Lower leg skin (tissue), 4 donors: ENCODE results near the gene TENT4B. TPM values are rescaled to one million over a fixed set of nuclear protein-coding genes. Genes with fewer than 3 reads are reported as not detected.

Experiments used
- DNase-seq, 2 donors: peaks; one replicate each; pipeline ENCODE4 v3.0.0-alpha.2; 2019; ENCODE audit warnings: low spot score in 2 of 2
- H3K4me3 ChIP-seq: fragments of 200-600 bp; sonication (generic); 2 replicates; pipeline ENCODE4 v1.5.1; 2017; ENCODE audit warnings: mild to moderate bottlenecking, low read depth; ENCODE audit not compliant: poor library complexity, severe bottlenecking
- POLR2A ChIP-seq, 2 donors: fragments of 450-650 bp; IDR thresholded peaks; one replicate each; pipeline ENCODE4 v1.6.1; 2016 to 2017; ENCODE audit warnings: antibody characterized with exemption in 2 of 2, mild to moderate bottlenecking in 1 of 2, moderate library complexity in 1 of 2
- WGBS, 2 donors: methylation state at CpG; one replicate each; pipeline ENCODE4 v1.1.5; 2018; 5-methylcytosine and 5-hydroxymethylcytosine counted together
- intact Hi-C: fragments of 100-400 bp; cut with DNase I; formaldehyde crosslinking; loops from one replicate; pipeline ENCODE4 v1.15.0; 2023; ENCODE audit warnings: low total_unique reads
- total RNA-seq, 4 donors: library from RNA; depleted of rRNA; stranded (reverse); fragments of >200 nt; gene quantifications; one replicate each; pipeline ENCODE4 v1.1.0, GENCODE V29; 2016
- TF ChIP-seq, protein P1 (sequence below), 3 donors: fragments of 450-650 bp; IDR thresholded peaks; one replicate each; pipeline ENCODE4 v1.5.1; 2016; ENCODE audit warnings: antibody characterized with exemption in 3 of 3, mild to moderate bottlenecking in 3 of 3, moderate library complexity in 2 of 3

The TENT4B gene
- total RNA-seq, 4 donors from 2014 or later: 9.1 to 14.7 (median 12.6) TPM

- no peak for DNase-seq
- H3K4me3 ChIP-seq: no peak overlapping the region
- TF ChIP-seq POLR2A (IDR thresholded peaks at IDR 0.05): no peak
- TF ChIP-seq, protein P1, sequence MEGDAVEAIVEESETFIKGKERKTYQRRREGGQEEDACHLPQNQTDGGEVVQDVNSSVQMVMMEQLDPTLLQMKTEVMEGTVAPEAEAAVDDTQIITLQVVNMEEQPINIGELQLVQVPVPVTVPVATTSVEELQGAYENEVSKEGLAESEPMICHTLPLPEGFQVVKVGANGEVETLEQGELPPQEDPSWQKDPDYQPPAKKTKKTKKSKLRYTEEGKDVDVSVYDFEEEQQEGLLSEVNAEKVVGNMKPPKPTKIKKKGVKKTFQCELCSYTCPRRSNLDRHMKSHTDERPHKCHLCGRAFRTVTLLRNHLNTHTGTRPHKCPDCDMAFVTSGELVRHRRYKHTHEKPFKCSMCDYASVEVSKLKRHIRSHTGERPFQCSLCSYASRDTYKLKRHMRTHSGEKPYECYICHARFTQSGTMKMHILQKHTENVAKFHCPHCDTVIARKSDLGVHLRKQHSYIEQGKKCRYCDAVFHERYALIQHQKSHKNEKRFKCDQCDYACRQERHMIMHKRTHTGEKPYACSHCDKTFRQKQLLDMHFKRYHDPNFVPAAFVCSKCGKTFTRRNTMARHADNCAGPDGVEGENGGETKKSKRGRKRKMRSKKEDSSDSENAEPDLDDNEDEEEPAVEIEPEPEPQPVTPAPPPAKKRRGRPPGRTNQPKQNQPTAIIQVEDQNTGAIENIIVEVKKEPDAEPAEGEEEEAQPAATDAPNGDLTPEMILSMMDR (IDR thresholded peaks at IDR 0.05): no peak
- WGBS, 2 donors: 89 to 92% methylated on average over 6 of the region's 6 CpGs
- intact Hi-C loops: no loop called here
These were observed 3.5 kb downstream of the TENT4B start for GRCh38 chr16:50156590-50156989.

DNA sequence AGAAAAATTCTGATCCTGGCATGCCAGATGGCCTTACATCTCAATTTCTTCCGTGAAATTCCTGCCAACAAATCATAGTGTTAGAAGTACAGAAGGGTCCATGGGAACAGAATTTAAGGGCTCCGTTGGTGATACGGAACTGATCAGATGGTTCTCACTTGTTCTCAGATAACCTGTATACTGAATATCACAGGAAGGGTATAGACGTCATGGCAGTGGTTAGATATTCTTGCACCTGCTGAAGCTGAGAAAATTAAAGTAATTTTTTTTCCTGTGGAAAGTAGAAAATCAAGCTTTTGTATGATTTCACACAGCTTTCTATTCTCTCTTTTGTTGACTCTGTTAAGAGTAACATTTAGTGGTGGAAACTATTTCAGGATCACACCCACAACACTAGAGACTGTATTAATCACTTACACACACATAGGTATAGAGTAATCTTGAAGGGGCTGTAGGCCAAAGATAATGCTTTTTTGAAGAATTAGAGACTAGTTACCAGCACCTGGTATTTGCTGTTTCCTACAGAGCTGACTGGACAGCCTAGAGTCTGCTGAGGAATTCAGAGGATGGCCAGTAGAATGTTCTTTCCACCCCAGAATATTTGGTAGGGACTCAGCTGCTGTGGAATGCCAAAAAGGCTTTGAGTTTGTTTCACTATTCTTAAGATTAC, 7.5 kb downstream of the TENT4B start:
- intact Hi-C loops: no loop called here
- TF ChIP-seq, protein P1 (IDR thresholded peaks at IDR 0.05): no peak
- no peak for TF ChIP-seq POLR2A (IDR thresholded peaks at IDR 0.05)
- no peak for DNase-seq
- no peak overlapping the region for H3K4me3 ChIP-seq
- WGBS, 2 donors: 80 to 82% methylated on average over 4 of the region's 4 CpGs

- intact Hi-C loops: no loop called here
- H3K4me3 ChIP-seq: no peak overlapping the region
- 89 to 95% methylated on average over 2 of the region's 2 CpGs for WGBS, 2 donors
- DNase-seq: no peak
- TF ChIP-seq POLR2A (IDR thresholded peaks at IDR 0.05): no peak
- TF ChIP-seq, protein P1 (IDR thresholded peaks at IDR 0.05): no peak
These were observed 8.8 kb downstream of the TENT4B start for GRCh38 chr16:50161950-50162349.

DNA sequence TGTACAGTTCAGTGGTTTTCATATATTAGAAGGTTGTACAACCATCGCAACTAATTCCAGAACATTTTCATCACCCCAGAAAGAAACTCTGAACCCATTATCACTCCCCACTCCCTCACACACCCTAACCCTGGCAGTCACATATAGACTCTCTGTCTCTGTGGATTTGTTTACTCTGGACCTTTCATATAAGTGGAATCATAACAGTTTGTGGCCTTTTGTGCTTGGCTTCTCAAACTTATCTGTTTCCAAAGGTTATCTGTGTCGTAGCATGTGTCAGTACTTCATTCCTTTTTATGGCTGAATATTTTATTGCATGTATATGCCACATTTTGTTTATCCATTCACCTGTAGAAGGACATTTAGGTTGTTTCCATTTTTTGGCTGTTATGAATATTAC, 12.4 kb downstream of the TENT4B start:
- H3K4me3 ChIP-seq: no peak overlapping the region
- DNase-seq: no peak
- intact Hi-C loops: no loop called here
- TF ChIP-seq, protein P1 (IDR thresholded peaks at IDR 0.05): no peak
- TF ChIP-seq POLR2A (IDR thresholded peaks at IDR 0.05): no peak
- WGBS, 2 donors: 96 to 97% methylated on average over 2 of the region's 2 CpGs

- no peak overlapping the region for H3K4me3 ChIP-seq
- intact Hi-C loops: no loop called here
- 66 to 68% methylated on average over 9 of the region's 9 CpGs for WGBS, 2 donors
- no peak for DNase-seq
- TF ChIP-seq, protein P1 (IDR thresholded peaks at IDR 0.05): no peak
- TF ChIP-seq POLR2A (IDR thresholded peaks at IDR 0.05): no peak
These were observed 13.7 kb downstream of the TENT4B start for GRCh38 chr16:50166511-50167500.
